GM10248 (cell line): ENCODE results near the gene XYLT1.

Source experiments
- CTCF ChIA-PET: fragments of 300-600 bp; sonication (Branson Sonifier 250); formaldehyde crosslinking; extraction: SDS; loops from one replicate; lab custom pipeline; 2021; ENCODE audit warnings: antibody characterized with exemption; lab: Yijun Ruan, JAX
- POLR2A ChIA-PET: fragments of 350-650 bp; sonication (Branson Sonifier 250); formaldehyde crosslinking; extraction: SDS; loops from one replicate; lab custom pipeline; 2020; ENCODE audit warnings: antibody characterized with exemption; lab: Yijun Ruan, JAX
- DNase-seq: peaks from one replicate; pipeline ENCODE4 v3.0.0; 2012; ENCODE audit errors: extremely low spot score
- CTCF ChIP-seq: IDR thresholded peaks from 2 replicates; pipeline ENCODE4 v1.5.1; 2012; ENCODE audit warnings: mild to moderate bottlenecking, low read depth; ENCODE audit errors: extremely low read depth, missing control alignments, control extremely low read depth

XYLT1 gene

GRCh38 chr16:17162560-17162959 lies 308.2 kb downstream of the XYLT1 start:
- TF ChIP-seq CTCF, result no peak
- ChIA-PET POLR2A (no interaction called here), CTCF (interaction anchor here (0.9 kb wide), 1 partner anchor 11 kb away, joined by 3 read pairs; no protein-coding TSS in a partner anchor)
- no peak for DNase-seq

- DNase-seq, result no peak
- no peak for TF ChIP-seq CTCF
- ChIA-PET CTCF (no interaction called here), POLR2A (no interaction called here)
Measured at GRCh38 chr16:17160920-17161431, 309.8 kb downstream of the XYLT1 start.

- ChIA-PET POLR2A (interaction anchor here (0.7 kb wide), 1 partner anchor 466 kb away, joined by 4 read pairs; no protein-coding TSS in a partner anchor), CTCF (interaction anchor here (1.4 kb wide), 1 partner anchor 10 kb away, joined by 6 read pairs; no protein-coding TSS in a partner anchor)
- no peak for DNase-seq
- TF ChIP-seq CTCF, result no peak
Measured at GRCh38 chr16:17160285-17160853, 310.4 kb downstream of the XYLT1 start.

GRCh38 chr16:17159617-17160016 lies 311.1 kb downstream of the XYLT1 start:
- DNase-seq, result no peak
- ChIA-PET CTCF (interaction anchor here (1.4 kb wide), 1 partner anchor 9 kb away, joined by 6 read pairs; no protein-coding TSS in a partner anchor), POLR2A (interaction anchor here (0.7 kb wide), 1 partner anchor 467 kb away, joined by 4 read pairs; no protein-coding TSS in a partner anchor)
- no peak for TF ChIP-seq CTCF

- no peak for TF ChIP-seq CTCF
- no peak for DNase-seq
- POLR2A ChIA-PET, result no interaction called here
Measured at GRCh38 chr16:17155936-17156335, 314.8 kb downstream of the XYLT1 start.

GRCh38 chr16:17155485-17155884 lies 315.3 kb downstream of the XYLT1 start:
- ChIA-PET CTCF (interaction anchor here (1.0 to 2.0 kb wide), 3 partner anchors 13 to 293 kb away, joined by 3 to 4 read pairs (median 4); no protein-coding TSS in a partner anchor), POLR2A (no interaction called here)
- DNase-seq, result no peak
- TF ChIP-seq CTCF, result no peak

More at GRCh38 chr16:17155936-17156335, 314.8 kb downstream of the XYLT1 start:
- CTCF ChIA-PET, result interaction anchor here (0.8 to 2.0 kb wide), 4 partner anchors 13 to 293 kb away, joined by 3 to 4 read pairs (median 4); no protein-coding TSS in a partner anchor
